ENCODE measurements around the gene MEGF6.

The MEGF6 gene

GRCh38 chr1:3594706-3595377, 16.5 kb downstream of the MEGF6 start:
- H3K27ac ChIP-seq: no peak overlapping the region
- no peak for TF ChIP-seq CTCF (conservative IDR thresholded peaks at IDR 0.05)

- no peak for TF ChIP-seq CTCF (conservative IDR thresholded peaks at IDR 0.05)
- no peak overlapping the region for H3K27ac ChIP-seq
These were observed 17.6 kb downstream of the MEGF6 start for GRCh38 chr1:3593745-3594144.

GRCh38 chr1:3593334-3593733, 18.0 kb downstream of the MEGF6 start:
- no peak overlapping the region for H3K27ac ChIP-seq

GRCh38 chr1:3590951-3591865, 20.1 kb downstream of the MEGF6 start:
- no peak overlapping the region for H3K27ac ChIP-seq
- TF ChIP-seq CTCF (conservative IDR thresholded peaks at IDR 0.05): no peak

More at GRCh38 chr1:3593334-3593733, 18.0 kb downstream of the MEGF6 start:
- TF ChIP-seq CTCF (conservative IDR thresholded peaks at IDR 0.05): no peak

GRCh38 chr1:3590139-3590763, 21.1 kb downstream of the MEGF6 start:
- H3K27ac ChIP-seq: no peak overlapping the region
- no peak for TF ChIP-seq CTCF (conservative IDR thresholded peaks at IDR 0.05)

GRCh38 chr1:3588395-3588794, 22.9 kb downstream of the MEGF6 start:
- TF ChIP-seq CTCF (conservative IDR thresholded peaks at IDR 0.05): no peak
- H3K27ac ChIP-seq: no peak overlapping the region
